Brain microvascular endothelial cell (primary cell): ENCODE data around the gene TMEM238.

ENCODE experiments used
- DNase-seq: peaks from one replicate; pipeline ENCODE4 v3.0.0-alpha.2; 2020
- H3K27ac ChIP-seq: fragments of 250-450 bp; sonication (Bioruptor Pico); 2 replicates; pipeline ENCODE4 v1.5.1; 2020; ENCODE audit warnings: mild to moderate bottlenecking, moderate library complexity
- H3K27me3 ChIP-seq: fragments of 250-450 bp; sonication (Bioruptor Pico); replicated peaks from 2 replicates; pipeline ENCODE4 v1.5.1; 2020; ENCODE audit warnings: mild to moderate bottlenecking
- H3K36me3 ChIP-seq: fragments of 250-450 bp; sonication (Bioruptor Pico); replicated peaks from 2 replicates; pipeline ENCODE4 v1.5.1; 2020; ENCODE audit warnings: mild to moderate bottlenecking
- H3K4me3 ChIP-seq: 2 replicates; pipeline ENCODE4 v1.5.1; 2011; ENCODE audit warnings: low read depth, mild to moderate bottlenecking, control low read depth, low read length, moderate library complexity
- CTCF ChIP-seq: IDR thresholded peaks from 2 replicates; pipeline ENCODE4 v1.5.1; 2011; ENCODE audit warnings: low read depth, mild to moderate bottlenecking, moderate library complexity, low read length, control low read depth, inconsistent platforms; ENCODE audit errors: missing control alignments
- in situ Hi-C: cut with HindIII; loops from 2 replicates; pipeline ENCODE4 v1.10.0; 2017; ENCODE audit warnings: low sequenced_read_pairs, low pct_ligation_motif_present

TMEM238 gene

GRCh38 chr19:55347442-55348009, 36.6 kb downstream of the TMEM238 start:
- peaks cover 4% of the 10 kb centered on the region for H3K27me3 ChIP-seq
- in situ Hi-C loops: no loop called here
- no peaks in the 10 kb centered on the region for H3K36me3 ChIP-seq
- no peak overlapping the region for H3K27ac ChIP-seq
- no peak for TF ChIP-seq CTCF
- no peak overlapping the region for H3K4me3 ChIP-seq
- DNase-seq: no peak

- no peak overlapping the region for H3K4me3 ChIP-seq
- in situ Hi-C loops: no loop called here
- H3K27ac ChIP-seq: no peak overlapping the region
- H3K36me3 ChIP-seq: no peaks in the 10 kb centered on the region
- no peak for DNase-seq
- H3K27me3 ChIP-seq: no peaks in the 10 kb centered on the region
- TF ChIP-seq CTCF: no peak
These were observed 37.2 kb downstream of the TMEM238 start for GRCh38 chr19:55346725-55347441.

- H3K36me3 ChIP-seq: no peaks in the 10 kb centered on the region
- H3K27me3 ChIP-seq: no peaks in the 10 kb centered on the region
- no peak for TF ChIP-seq CTCF
- H3K4me3 ChIP-seq: no peak overlapping the region
- DNase-seq: no peak
- no peak overlapping the region for H3K27ac ChIP-seq
- in situ Hi-C loops: no loop called here
These were observed 38.0 kb downstream of the TMEM238 start for GRCh38 chr19:55345818-55346724.

GRCh38 chr19:55345101-55345817, 38.8 kb downstream of the TMEM238 start:
- H3K36me3 ChIP-seq: no peaks in the 10 kb centered on the region
- H3K27ac ChIP-seq: no peak overlapping the region
- H3K27me3 ChIP-seq: no peaks in the 10 kb centered on the region
- H3K4me3 ChIP-seq: no peak overlapping the region
- in situ Hi-C loops: no loop called here
- TF ChIP-seq CTCF: no peak
- DNase-seq: no peak

GRCh38 chr19:55344444-55344843, 39.6 kb downstream of the TMEM238 start:
- H3K27me3 ChIP-seq: no peaks in the 10 kb centered on the region
- H3K36me3 ChIP-seq: no peaks in the 10 kb centered on the region
- no peak overlapping the region for H3K27ac ChIP-seq
- TF ChIP-seq CTCF: peak; percentile 10
- no peak for DNase-seq
- no peak overlapping the region for H3K4me3 ChIP-seq
- in situ Hi-C loops: no loop called here
